Kidney epithelial cell (primary cell): ENCODE results near the gene PCNT. TPM values are rescaled to one million over a fixed set of nuclear protein-coding genes. Genes with fewer than 3 reads are reported as not detected.
A peak's percentile ranks its signal among the peaks of the same experiment; 100 is the strongest.

Experiments
- DNase-seq: peaks from one replicate; pipeline ENCODE4 v3.0.0-alpha.2; 2010; ENCODE audit warnings: low read depth
- H3K27me3 ChIP-seq: 2 replicates; pipeline ENCODE4 v1.6.0; 2011; ENCODE audit warnings: low read length; ENCODE audit not compliant: control insufficient read depth, insufficient read depth
- H3K36me3 ChIP-seq: 2 replicates; pipeline ENCODE4 v1.5.1; 2011; ENCODE audit warnings: low read length; ENCODE audit not compliant: control insufficient read depth, insufficient read depth
- H3K4me3 ChIP-seq: 2 replicates; pipeline ENCODE4 v1.5.1; 2011; ENCODE audit warnings: low read depth, mild to moderate bottlenecking, control low read depth, low read length
- total RNA-seq: library from RNA; depleted of rRNA; stranded (reverse); fragments of >200 nt; gene quantifications from 2 replicates; pipeline ENCODE4 v1.2.3, GENCODE V29; 2015
- TF ChIP-seq, protein P1 (sequence below): IDR thresholded peaks from 2 replicates; pipeline ENCODE4 v1.5.1; 2011; ENCODE audit warnings: mild to moderate bottlenecking, moderate library complexity, low read length, control low read depth, inconsistent platforms; ENCODE audit not compliant: insufficient read depth, poor library complexity, severe bottlenecking

PCNT gene
- total RNA-seq, 1 donor from 2014 or later, result 22.2 TPM

GRCh38 chr21:46413365-46413696 lies 89.4 kb downstream of the PCNT start:
- H3K4me3 ChIP-seq, result no peak overlapping the region
- no peak for DNase-seq
- H3K36me3 ChIP-seq, result no peaks in the 10 kb centered on the region
- TF ChIP-seq, protein P1, sequence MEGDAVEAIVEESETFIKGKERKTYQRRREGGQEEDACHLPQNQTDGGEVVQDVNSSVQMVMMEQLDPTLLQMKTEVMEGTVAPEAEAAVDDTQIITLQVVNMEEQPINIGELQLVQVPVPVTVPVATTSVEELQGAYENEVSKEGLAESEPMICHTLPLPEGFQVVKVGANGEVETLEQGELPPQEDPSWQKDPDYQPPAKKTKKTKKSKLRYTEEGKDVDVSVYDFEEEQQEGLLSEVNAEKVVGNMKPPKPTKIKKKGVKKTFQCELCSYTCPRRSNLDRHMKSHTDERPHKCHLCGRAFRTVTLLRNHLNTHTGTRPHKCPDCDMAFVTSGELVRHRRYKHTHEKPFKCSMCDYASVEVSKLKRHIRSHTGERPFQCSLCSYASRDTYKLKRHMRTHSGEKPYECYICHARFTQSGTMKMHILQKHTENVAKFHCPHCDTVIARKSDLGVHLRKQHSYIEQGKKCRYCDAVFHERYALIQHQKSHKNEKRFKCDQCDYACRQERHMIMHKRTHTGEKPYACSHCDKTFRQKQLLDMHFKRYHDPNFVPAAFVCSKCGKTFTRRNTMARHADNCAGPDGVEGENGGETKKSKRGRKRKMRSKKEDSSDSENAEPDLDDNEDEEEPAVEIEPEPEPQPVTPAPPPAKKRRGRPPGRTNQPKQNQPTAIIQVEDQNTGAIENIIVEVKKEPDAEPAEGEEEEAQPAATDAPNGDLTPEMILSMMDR, result no peak
- no peaks in the 10 kb centered on the region for H3K27me3 ChIP-seq

- TF ChIP-seq, protein P1, result no peak
- no peak for DNase-seq
- no peaks in the 10 kb centered on the region for H3K27me3 ChIP-seq
- H3K36me3 ChIP-seq, result no peaks in the 10 kb centered on the region
- H3K4me3 ChIP-seq, result no peak overlapping the region
Measured at GRCh38 chr21:46414965-46415275, 91.0 kb downstream of the PCNT start.

GRCh38 chr21:46416551-46416950 lies 92.6 kb downstream of the PCNT start:
- TF ChIP-seq, protein P1, result no peak
- no peak overlapping the region for H3K4me3 ChIP-seq
- no peaks in the 10 kb centered on the region for H3K27me3 ChIP-seq
- no peaks in the 10 kb centered on the region for H3K36me3 ChIP-seq
- no peak for DNase-seq

GRCh38 chr21:46418265-46418946 lies 94.5 kb downstream of the PCNT start:
- no peak for DNase-seq
- Histone ChIP-seq H3K36me3 (no peaks in the 10 kb centered on the region), H3K27me3 (no peaks in the 10 kb centered on the region), H3K4me3 (no peak overlapping the region)
- TF ChIP-seq, protein P1, result no peak

GRCh38 chr21:46420241-46421190 lies 96.6 kb downstream of the PCNT start:
- Histone ChIP-seq H3K4me3 (no peak overlapping the region), H3K27me3 (no peaks in the 10 kb centered on the region), H3K36me3 (peaks cover 1% of the 10 kb centered on the region)
- DNase-seq, result no peak
- TF ChIP-seq, protein P1, result peak; percentile 8
